GM18505 (cell line): ENCODE results near the gene DGKB.
A peak's percentile ranks its signal among the peaks of the same experiment; 100 is the strongest.

Experiments used
- ATAC-seq: cut with Tn5 transposase; IDR thresholded peaks from one replicate; pipeline ENCODE4 v1.9.1; 2021; ENCODE audit not compliant: unreplicated experiment
- POLR2A ChIP-seq: IDR thresholded peaks from 4 replicates; pipeline ENCODE4 v1.6.1; 2011; ENCODE audit warnings: borderline replicate concordance; ENCODE audit not compliant: insufficient read depth, insufficient read length; ENCODE audit errors: extremely low read depth

Gene DGKB

GRCh38 chr7:14697684-14698083 lies 204.9 kb downstream of the DGKB start:
- TF ChIP-seq POLR2A: no peak

DNA sequence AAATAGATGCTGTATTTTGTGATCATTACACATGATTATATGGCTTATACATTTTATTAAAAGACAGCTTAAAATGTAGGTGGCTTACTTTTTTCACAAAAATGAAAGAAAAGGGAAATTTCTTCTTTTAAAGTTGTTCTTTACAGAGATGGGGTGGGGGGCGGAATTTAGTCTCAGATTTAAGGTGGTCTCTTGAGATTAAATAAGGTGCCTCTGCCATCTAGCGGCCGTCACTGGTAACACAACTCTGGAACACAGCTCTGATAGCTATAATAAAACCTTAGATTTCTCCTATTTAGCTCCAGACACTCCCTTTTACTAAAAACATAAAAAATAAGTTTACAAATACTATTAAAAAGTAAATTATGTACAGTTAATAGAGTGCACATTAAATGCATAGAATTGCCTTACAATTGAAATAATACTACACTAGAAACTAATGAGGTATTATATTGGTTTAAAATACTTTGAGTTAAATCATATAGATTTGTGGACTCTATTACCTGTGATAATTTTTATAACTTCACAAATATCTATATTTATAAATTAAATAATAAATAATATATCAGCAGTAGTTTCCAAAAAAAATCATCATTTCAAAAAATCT lies 210.9 kb downstream of the DGKB start:
- ATAC-seq: peak; percentile 48
- TF ChIP-seq POLR2A: no peak

More at GRCh38 chr7:14697684-14698083, 204.9 kb downstream of the DGKB start:
- ATAC-seq: no peak

DNA sequence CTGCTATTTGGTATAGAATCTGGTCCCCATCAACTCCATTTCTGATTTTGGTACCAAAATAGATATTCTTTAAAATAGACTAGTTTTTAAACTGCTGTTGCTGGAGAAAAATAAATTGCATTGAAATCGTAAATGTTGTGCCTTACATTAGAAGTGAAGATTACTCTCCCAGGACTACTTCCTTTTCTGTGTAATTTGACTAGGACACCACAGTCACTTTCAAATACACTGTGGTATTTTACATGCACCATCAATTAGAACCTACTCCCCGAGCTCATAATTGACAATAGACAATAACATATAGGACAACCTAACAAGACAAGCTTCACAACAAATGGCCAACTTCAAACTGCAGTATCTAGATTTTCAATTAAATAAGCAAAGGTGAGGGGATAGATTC lies 211.5 kb downstream of the DGKB start:
- TF ChIP-seq POLR2A: no peak
- ATAC-seq: peak; percentile 49

GRCh38 chr7:14690486-14690885 lies 212.1 kb downstream of the DGKB start:
- ATAC-seq: no peak
- no peak for TF ChIP-seq POLR2A

DNA sequence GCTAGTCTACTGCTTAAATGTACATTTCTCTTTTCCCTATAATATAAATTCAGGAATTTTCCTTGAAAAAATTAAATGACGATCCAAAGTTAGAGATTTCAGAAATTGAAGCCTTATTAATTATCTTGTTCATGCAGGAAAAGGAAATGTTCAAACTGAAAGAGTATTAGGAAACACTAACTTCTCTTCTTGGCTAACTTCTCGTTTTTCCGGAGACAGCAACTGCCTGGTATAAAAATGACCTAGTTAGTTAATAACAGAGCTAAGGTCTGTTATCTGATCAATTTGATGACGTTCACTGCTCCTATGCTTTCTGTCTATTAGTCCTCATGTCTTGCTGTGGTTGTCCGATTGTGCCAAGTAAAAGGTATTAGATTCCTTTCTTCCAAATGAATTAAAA lies 212.5 kb downstream of the DGKB start:
- ATAC-seq: no peak
- TF ChIP-seq POLR2A: no peak

GRCh38 chr7:14688208-14688607 lies 214.3 kb downstream of the DGKB start:
- TF ChIP-seq POLR2A: no peak
- no peak for ATAC-seq

DNA sequence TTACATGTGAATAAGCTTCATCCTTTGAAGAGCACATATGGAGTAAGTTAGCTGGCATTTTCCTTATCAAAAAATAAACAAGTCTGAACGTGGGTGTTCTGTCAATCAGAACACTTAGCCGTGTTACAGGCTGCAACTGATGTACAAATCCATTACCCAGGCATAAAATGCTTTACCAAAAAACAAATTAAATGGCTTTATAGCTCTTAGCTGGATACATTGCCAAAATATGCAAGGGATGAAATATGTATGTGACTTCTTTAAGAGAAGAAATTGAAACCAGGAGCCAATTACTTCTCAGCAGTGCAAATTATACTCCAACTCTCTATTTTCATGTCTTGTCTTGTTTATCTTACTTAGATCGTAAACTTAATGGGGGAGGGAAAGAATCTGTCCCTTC lies 214.8 kb downstream of the DGKB start:
- no peak for ATAC-seq
- no peak for TF ChIP-seq POLR2A

DNA sequence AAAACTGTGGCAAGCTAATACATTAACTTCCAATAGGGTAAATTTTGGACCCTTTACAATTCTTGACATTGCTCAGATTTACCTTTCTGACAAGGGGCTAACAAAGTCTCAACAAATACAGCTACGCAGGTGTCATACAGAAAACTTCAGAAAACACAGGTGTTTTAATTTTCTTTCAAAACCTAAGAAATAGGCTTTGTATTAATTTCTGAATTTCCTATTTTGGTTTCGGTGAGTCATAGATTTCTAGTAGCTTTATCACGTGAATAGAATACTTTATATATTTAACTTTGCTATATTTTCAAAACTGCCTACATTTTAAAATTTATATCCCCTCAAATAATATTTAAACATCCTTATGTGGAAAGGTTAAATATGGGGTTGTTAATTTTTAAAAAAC lies 215.3 kb downstream of the DGKB start:
- TF ChIP-seq POLR2A: no peak
- ATAC-seq: no peak

- no peak for ATAC-seq
- no peak for TF ChIP-seq POLR2A
Observed at GRCh38 chr7:14685167-14685566, 217.4 kb downstream of the DGKB start.

- no peak for ATAC-seq
- no peak for TF ChIP-seq POLR2A
Observed at GRCh38 chr7:14682910-14683465, 219.6 kb downstream of the DGKB start.

DNA sequence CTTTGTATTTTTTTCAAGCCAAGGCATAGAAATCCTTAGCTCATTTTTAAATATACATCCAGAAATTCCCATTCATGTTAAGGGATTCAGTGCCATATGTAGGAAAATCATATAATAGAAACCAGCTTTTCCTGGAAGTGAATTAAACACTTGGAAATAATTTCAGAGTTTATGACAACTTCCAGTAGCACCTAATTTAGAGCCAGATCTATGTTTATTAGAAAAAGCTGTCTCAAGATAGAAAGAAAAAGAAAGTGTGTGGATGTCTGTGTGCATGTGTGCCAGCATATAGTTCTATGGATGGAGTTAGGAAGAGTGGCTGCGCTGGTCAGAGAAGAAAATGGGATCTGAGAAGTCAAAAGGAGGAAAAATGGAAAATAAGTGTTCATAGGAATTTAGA lies 225.7 kb downstream of the DGKB start:
- ATAC-seq: no peak
- TF ChIP-seq POLR2A: no peak

DNA sequence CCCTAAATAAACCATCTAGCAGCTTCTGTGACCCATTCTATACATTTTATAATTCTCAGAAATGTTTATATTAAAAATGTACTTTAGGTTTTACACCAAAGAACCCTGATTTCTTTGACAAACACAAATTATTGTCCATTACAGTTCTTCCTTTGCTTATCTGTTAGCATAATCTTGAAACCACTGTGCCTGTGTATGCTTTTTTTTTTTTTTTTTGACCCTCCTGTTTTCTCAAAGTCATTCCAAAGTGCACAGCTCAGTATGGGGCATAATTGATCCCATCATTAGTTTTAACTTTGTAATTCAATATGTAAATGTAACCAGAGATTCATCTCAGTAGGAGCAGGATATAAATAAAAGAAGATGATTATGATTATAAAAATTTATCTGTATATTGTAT lies 229.3 kb downstream of the DGKB start:
- TF ChIP-seq POLR2A: no peak

GRCh38 chr7:14666913-14667312 lies 235.6 kb downstream of the DGKB start:
- no peak for TF ChIP-seq POLR2A
- no peak for ATAC-seq

More for the DNA sequence above, 229.3 kb downstream of the DGKB start:
- ATAC-seq: no peak

DNA sequence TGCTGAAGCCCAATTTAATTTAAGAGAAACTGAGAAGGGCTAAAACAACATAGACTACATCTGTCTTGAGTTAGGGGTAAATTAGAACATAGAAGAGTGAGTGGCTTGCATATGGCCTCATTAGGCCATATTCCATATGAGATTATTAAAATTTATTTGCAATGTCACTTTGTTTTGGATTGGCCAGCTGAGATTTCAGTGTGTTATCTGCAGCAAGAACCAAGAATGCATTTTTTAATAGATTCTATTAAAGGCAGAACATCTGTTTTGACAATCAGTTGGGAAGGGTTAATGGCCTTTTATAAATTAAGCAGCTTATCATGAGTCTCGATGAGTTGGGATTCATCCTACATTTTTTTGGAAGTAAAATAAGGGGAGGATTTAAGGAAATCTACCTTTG lies 236.2 kb downstream of the DGKB start:
- ATAC-seq: no peak
- no peak for TF ChIP-seq POLR2A

DNA sequence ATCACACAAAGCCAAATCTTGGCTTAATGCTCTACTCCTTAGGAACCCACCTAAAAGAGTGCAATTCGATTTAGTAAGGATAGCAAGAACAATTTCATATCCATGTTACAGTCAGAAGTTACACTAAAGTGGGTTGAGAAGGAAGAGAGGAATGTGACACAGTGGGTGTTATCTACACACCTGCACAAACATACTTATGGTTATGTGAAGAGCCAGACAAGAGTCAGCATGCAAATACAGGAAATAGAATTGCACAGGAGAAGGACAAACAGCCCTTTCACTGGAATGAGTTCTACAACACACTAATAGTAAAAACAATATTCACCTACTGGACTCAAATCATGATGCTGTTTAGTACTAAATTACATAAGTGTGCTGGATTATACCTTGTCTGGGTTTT lies 262.8 kb downstream of the DGKB start:
- ATAC-seq: no peak
- TF ChIP-seq POLR2A: no peak

- no peak for ATAC-seq
- no peak for TF ChIP-seq POLR2A
Observed at GRCh38 chr7:14639329-14639728, 263.2 kb downstream of the DGKB start.

DNA sequence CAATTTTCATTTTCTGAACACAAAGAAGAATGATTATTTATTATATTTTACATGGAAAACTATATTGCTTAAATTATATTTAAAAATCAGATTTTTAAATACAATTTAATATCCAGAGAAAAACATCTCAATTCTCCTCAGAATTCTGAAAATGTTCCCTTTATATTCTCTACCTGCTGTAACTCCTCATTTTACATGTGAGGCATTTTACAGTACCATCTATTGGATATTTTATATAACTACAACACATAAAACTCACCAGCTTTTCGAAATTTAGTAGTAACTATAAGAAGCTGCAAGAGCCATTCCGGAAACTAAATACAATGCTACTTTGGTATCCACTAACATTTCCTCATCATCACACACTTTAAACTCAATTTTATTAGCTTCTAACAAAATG lies 264.6 kb downstream of the DGKB start:
- no peak for TF ChIP-seq POLR2A
- no peak for ATAC-seq
